Choroid plexus epithelial cell (primary cell): ENCODE data around the gene IP6K3.

ENCODE experiments used
- DNase-seq: peaks from one replicate; pipeline ENCODE4 v3.0.0-alpha.2; 2010; ENCODE audit warnings: low read depth
- H3K4me3 ChIP-seq: 2 replicates; pipeline ENCODE4 v1.5.1; 2011; ENCODE audit warnings: low read depth, mild to moderate bottlenecking, control low read depth, low read length, moderate library complexity
- TF ChIP-seq, protein P1 (sequence below): conservative IDR thresholded peaks from 2 replicates; pipeline ENCODE4 v1.5.1; 2011; ENCODE audit warnings: low read depth, mild to moderate bottlenecking, control low read depth, inconsistent platforms, low read length, moderate library complexity

Gene IP6K3

DNA sequence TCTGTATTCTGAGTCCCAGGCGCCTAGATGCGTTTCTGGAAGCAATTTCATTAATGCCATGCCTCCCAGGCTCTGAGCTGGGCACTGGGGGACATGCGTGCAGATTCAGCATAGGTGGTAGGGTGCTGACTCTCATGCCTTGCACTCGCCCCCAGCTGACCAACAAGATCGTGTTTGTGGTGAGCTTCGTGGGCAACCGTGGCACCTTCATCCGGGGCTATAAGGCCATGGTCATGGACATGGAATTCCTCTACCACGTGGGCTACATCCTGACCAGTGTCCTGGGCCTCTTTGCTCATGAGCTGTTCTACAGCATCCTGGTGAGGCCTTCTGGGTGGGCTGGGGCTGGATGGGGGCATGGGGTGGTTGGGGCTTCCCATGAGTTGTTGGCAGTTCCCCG is 56.8 kb downstream of the IP6K3 start:
- DNase-seq, result no peak
- no peak overlapping the region for H3K4me3 ChIP-seq
- TF ChIP-seq, protein P1, sequence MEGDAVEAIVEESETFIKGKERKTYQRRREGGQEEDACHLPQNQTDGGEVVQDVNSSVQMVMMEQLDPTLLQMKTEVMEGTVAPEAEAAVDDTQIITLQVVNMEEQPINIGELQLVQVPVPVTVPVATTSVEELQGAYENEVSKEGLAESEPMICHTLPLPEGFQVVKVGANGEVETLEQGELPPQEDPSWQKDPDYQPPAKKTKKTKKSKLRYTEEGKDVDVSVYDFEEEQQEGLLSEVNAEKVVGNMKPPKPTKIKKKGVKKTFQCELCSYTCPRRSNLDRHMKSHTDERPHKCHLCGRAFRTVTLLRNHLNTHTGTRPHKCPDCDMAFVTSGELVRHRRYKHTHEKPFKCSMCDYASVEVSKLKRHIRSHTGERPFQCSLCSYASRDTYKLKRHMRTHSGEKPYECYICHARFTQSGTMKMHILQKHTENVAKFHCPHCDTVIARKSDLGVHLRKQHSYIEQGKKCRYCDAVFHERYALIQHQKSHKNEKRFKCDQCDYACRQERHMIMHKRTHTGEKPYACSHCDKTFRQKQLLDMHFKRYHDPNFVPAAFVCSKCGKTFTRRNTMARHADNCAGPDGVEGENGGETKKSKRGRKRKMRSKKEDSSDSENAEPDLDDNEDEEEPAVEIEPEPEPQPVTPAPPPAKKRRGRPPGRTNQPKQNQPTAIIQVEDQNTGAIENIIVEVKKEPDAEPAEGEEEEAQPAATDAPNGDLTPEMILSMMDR, result no peak

DNA sequence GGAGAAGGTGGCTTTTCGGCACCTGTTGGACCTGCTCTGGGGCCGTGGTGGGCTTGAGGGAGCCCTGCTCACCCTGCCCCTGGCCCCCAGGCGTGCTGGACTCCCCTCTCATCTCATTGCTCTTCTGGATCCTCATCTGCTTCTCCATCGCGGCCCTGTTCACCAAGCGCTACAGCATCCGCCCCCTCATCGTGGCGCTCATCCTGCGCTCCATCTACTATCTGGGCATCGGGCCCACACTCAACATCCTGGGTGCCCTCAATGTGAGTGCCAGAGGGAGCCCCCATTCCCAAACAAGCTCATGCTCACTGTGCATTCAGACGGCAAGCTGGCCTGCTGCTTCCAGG is 57.6 kb downstream of the IP6K3 start:
- no peak for DNase-seq
- TF ChIP-seq, protein P1, result no peak
- H3K4me3 ChIP-seq, result no peak overlapping the region

- TF ChIP-seq, protein P1, result no peak
- H3K4me3 ChIP-seq, result no peak overlapping the region
- no peak for DNase-seq
These were observed 58.1 kb downstream of the IP6K3 start for GRCh38 chr6:33688451-33689147.

GRCh38 chr6:33688006-33688405 is 58.7 kb downstream of the IP6K3 start:
- TF ChIP-seq, protein P1, result no peak
- no peak for DNase-seq
- no peak overlapping the region for H3K4me3 ChIP-seq

- no peak overlapping the region for H3K4me3 ChIP-seq
- DNase-seq, result no peak
- TF ChIP-seq, protein P1, result no peak
These were observed 59.4 kb downstream of the IP6K3 start for GRCh38 chr6:33686981-33687975.

- TF ChIP-seq, protein P1, result no peak
- DNase-seq, result no peak
- H3K4me3 ChIP-seq, result no peak overlapping the region
These were observed 60.3 kb downstream of the IP6K3 start for GRCh38 chr6:33686225-33686924.
